Left lobe of liver (tissue), 2 donors: Measurements from ENCODE around the gene CMTM8. TPM values are rescaled to one million over a fixed set of nuclear protein-coding genes. Genes with fewer than 3 reads are reported as not detected.

Experiments used
- ATAC-seq: fragments of 200-7000 bp; cut with Tn5 transposase; one replicate; pipeline ENCODE4 v1.9.1; 2020; ENCODE audit warnings: mild to moderate bottlenecking, moderate library complexity
- DNase-seq: peaks from one replicate; pipeline ENCODE4 v3.0.0-alpha.2; 2020; ENCODE audit warnings: low spot score
- total RNA-seq: library from RNA; stranded (reverse); gene quantifications from one replicate; pipeline ENCODE4 v1.2.1, GENCODE V29; 2021
- donor health status: DM: no; HTN: no; CAD: no; lungs with moderate emphysema.
- donor health status: DM: no; HTN: yes; CAD: no.

The CMTM8 gene
- total RNA-seq, 1 donor from 2014 or later, result 17.1 TPM

DNA sequence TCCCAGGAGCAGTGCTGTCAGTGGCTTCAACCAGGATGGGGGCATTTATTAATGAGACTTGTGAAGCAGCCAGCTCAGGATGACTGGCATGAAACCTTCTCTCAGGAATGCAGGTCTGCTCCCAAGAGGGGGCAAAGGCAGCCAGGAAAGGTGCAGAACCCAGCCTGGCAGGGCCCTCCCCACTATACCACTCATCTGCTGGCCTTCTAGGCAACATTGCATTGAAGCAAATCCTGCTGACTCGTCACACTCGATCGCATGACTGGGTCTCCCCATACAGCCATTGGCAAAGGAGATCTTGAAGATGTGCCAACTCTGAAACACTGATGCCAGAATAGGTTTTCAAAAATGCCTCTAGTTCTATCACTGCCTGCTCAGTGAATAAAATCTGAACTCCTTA, 87.4 kb downstream of the CMTM8 start:
- DNase-seq (no peak), ATAC-seq (peak; percentile 62)

DNA sequence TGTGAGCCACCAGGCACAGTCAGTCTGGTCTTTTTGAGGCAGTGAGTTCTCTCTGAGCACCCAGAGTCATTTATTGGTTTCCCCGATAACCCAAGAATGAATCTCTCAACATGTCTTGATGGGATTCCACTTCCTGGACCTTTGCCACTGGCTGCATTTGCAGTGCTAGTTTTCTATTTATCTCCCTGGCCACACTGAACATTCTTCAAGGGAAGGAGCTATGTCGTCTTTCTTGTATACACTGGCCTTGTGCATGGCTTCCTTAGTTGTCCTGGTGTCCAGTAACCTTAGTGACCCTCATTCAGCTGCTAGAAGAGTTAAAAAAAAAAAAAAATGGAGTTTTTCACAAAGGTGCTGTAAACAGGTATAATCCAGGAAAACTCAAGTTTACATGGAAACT, 88.3 kb downstream of the CMTM8 start:
- ATAC-seq (no peak), DNase-seq (peak; percentile 18)

DNA sequence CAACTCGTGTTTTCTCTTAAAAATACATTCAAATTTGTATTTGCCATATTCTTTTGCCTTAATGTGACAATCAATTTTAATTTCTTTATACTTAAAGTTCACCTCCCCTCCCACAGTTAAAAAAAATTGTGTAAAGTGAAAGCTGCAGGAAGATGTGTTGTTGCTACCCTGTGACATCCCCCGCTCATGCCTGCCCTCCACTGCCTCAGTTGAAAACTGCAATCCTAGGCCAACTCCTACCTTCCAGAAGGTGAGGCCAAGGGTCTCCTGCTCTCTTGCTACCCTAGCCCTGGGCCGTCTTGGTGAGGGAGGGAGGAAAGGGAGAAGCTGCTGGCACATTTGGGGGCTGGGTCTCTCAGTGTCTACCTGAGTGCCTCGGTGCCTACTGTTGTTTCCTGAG, 96.2 kb downstream of the CMTM8 start:
- ATAC-seq (peak; percentile 36), DNase-seq (no peak)

DNA sequence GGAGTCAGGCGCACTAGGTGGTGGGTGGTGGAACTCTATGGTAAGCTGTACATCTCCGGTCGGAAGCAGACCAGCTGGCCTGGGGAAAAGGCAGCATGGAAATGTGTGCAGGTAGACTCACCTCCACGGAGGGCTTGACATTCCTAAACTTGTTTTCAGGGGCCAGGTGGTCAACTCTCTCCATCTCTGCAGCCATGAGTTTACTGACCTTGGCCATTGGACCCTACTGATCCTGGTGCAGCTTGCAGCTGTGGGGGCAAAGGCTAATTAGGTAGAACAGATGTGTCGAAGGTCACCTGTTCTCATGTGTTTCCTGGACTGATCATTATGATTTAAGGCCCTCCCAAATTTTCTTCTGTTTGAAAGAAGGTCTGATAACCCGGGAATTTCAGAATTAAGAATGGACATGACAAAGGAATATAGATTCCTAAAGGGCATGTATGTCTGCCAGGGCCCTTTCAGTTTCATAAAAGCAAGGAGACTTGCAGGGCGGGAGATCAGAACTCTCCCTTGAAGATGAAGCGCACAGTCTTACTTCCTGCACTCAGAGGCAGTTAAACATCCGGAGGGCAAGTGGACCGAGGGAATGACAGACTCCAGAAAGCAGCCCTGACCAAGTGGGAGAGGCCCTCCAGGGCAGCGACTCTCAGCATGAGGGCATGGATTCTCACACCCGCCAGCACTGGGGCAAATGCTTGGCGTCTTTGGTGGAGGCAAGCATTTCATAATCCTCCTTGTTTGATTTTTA, 97.1 kb downstream of the CMTM8 start:
- DNase-seq (no peak), ATAC-seq (peak; percentile 36)

DNA sequence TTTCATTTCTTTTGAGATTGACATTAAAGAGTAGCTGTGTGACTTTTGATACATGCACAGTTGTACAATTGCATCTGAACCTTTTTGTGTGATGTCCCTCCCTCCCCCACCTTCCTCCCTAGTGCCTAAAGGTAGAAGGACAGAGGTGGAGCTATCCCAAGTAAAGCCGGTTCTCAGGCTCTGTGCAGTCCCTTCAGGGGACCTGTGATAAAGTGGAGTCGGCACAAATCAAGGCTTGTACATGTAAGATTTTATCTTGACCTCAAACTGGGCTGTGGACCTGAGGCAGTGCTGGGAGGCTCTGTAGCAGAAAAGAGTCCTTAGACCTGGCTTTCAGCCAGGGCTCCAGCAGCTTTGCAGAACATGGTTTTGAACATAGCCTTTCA, 97.6 kb downstream of the CMTM8 start:
- DNase-seq (no peak), ATAC-seq (no peak)

DNA sequence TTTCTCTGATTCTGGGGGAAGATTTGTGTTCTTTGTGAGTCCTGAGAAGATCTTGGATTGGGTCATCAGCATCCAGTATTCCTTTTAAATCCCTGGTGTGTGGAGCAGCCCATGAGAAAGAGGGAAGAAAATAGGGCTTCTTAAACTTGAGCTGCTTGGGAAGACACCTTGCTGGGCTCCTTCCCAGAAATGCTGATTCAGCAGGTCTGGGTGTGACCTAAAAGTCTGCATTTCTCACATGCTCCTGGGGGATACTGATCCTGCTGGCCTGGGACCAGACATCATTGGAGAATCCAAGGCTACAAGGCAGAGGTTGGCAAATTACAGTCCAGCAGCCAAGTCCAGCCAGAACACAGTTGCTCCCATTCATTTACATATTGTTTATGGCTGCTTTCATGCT, 99.0 kb downstream of the CMTM8 start:
- ATAC-seq (no peak), DNase-seq (no peak)

DNA sequence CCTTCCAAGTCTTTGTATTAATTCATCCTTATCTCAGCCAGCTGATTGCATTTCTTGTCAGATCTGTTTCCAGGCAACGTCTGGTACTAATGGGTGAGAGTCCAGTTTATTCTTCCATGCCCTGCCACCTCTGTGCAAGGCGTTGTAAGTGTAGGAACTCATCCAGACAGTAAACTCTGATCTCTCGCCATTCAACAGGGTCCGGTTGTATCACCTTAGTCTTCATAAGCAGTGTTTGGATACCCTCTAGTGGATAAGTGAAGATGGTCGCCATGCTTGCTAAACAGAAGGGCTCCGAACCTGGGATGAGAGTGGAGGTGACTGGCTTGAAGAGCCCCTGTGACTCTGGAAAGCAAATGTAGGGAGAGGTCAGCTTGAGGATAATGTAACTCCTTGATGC, 101.6 kb downstream of the CMTM8 start:
- peak; percentile 85 for ATAC-seq
- peak; percentile 61 for DNase-seq

DNA sequence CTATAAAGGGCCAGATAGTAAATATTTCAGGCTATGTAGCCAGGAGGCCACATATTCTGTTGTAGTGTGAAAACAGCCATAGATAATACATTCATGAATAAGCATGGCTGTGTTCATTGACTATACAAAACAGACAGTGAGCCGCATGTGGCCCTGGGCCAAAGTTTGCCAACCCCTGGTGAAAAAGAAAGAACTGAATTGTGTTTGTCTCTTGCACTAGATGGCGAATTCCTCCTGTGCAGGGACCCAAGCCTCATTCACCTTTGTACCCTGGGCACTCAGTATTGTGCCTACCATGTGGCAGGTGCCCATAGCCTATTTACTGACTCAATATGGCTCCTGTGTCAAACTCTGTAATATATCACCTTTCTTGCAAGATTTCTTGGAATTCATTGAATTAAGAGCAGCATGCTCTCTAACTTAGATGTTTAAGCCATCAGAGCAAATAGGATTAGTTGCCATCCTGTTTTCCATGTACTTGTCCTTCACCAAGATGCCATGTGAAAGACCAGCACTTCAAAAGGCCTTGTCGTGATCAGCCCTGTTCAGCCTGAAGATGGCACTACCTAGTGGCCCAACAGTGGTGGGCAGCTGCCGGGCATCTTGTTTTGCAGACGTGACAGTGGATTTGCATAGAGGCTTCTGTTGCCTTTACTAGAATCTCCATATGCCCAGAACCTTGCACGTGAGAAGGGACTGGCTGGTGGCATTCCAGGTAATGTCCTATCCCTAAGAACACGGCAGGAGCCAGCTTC, 102.3 kb downstream of the CMTM8 start:
- DNase-seq (peak; percentile 79), ATAC-seq (peak; percentile 88)

DNA sequence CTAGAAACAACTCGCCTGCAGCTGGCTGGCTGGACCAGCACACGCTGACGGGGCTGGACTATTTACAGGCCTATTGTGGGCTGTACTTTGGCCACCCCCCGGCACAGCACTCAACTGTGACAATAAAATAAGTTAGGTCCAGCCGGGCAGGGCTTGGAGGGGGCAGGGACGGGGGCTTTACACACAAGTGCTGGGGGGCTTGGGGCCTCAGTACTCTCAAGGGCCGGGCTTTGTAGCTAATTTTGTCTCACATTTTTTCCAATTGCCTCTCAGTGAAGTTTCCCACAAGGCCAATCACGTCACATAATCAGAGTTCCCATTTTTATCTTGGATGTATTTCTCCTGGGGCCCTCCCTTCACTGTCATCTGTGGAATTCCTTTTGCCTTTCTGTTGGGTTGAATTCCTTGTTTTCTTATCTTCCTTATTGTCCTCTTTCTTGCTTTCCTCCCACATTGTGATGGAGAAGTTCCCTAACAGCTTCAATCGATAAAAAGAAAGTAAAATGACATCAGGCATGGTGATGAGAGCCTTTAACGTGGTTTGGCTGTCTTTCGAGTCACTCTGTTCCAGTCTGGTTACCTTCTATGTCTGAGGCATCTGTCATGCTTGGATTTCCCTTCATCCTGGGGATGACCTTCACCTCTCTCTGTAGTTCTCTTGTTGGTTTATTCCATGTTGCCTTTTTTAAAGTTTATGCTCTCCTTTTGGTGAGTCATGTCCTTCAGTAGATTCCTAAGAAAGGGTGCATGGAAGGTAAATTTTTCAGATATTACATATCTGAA, 109.1 kb downstream of the CMTM8 start:
- DNase-seq, result no peak
- peak; percentile 25 for ATAC-seq

DNA sequence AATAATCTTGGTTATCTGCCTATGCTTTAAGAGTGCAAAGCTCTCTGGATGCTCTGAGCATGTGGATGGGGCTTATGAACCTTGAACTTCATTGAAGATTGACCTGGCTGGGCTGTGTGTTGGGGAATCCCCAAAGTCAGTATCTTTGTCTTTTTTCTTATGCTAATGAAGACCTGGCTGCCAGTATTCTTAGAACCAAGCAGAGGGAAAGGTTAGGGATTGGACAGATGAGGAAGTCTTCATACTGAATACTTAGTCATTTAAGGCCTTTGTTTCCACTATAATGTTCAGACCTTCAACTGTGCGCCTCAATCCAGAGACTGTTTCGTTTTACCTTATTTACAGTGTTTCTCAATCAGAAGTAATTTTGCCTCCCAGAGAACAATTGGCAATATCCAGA, 110.7 kb downstream of the CMTM8 start:
- peak; percentile 85 for ATAC-seq
- no peak for DNase-seq

DNA sequence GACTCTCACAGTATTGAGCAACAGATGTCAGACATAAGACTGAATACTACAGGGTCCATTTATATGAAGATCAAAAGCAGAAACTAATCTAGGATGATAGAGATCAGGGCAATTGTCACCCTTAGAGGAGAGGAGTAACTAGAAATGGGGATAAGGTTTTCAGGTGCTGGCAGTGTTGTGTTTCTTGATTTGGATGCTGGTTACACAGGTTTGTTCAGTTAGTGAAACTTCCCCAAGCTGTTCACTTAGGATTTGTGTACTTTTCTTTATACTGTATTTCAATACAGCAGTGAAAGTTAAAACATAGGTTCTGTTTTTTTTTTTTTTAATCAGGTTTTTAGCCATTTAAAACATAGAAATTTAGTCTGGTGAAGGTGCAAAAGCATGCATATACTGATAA, 114.1 kb downstream of the CMTM8 start:
- DNase-seq, result no peak
- ATAC-seq, result no peak

DNA sequence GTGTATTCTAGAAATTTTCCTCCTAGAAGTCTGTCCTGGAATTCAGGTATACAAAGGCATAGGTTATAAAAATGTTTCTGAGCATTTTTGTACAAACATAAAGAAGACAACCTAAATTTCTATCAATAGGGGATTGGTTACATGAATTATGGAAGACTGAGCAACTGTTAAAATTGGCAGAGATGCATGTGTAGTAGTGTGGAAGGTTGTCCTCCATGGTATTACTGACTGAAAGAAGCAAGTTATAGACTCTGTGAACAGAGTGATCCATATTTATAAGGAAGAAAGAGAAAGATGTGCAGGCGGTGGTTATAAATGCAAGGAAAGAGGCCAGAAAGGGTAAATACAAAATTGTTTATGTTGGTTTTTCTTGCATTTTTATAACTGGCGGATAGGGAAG, 114.9 kb downstream of the CMTM8 start:
- DNase-seq (no peak), ATAC-seq (no peak)

DNA sequence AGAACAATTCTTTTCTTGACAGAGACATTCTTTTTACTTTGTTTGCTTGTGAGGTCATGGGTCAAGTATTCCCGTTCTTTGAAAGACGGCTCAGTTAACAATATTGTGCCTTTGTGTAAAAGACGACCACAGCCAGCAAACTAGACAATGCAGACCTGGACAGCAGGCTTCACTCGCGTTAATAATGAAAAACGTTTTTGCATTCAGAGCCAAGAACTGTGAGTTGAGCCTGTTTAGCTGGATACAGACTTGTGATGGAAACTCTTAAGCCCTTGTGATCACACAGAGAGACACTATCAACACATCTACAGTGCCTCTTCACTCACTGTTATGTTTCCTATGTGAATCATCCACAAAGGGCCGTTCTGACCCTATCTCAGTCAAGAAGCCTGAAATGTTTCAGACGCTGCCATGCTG, 115.9 kb downstream of the CMTM8 start:
- no peak for ATAC-seq
- no peak for DNase-seq

DNA sequence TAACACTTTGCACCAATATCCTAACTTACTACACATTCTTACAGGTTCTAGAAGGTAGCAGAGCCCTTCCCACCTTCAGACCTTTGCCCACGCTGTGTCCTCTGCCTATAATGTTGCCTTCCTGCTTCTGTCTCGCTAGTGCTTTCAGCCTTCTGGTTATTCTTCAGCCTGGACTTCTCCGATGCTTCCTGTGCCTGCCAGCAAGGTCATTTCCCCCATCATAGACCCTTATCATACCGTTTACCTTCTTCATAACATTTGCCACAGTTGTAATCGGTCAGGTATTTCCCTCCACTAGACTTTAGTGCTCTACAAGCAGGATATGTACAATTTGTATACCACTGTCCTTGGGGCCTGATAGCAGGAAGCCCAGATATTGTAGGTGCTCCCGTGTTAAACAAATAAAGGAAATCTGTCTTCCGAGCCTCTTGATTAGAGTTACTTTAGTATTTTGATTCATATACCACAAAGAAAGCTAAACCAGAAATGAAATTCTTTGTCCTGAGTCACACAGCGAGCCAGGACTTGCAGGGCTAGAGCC, 117.3 kb downstream of the CMTM8 start:
- DNase-seq (no peak), ATAC-seq (no peak)

DNA sequence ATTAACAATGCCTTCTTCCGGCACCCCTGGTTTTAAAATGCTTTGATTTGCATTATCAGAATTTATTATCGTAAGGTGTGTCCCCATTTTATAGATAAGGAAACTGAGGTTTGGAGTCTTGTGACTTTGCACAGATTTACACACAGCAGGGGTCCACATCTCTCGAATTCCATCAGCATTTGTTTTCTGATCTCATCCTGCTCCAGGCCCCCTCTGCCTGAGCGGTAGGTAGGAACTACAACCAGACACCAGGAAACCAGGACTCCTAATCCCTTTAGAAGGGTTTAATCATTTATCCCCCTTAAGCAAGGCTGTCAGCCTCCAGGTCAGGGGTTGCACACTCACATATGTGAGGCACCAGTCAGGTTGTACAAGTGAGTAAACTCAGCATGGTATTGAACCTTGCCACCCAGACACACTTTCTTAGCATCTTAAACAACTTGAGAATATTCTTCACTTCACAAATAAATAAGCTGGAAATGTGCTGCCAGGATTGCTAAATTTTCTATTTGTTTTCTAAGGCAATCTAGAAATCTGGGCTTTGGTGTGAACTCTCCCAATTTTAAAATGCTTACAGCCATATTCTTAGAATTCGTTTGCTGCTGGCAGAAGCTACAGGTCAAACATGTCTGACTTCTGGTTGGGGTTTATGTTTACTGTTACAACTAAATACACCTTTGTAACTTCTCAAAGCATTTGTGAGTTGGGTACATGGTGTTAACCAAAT, 121.4 kb downstream of the CMTM8 start:
- DNase-seq (no peak), ATAC-seq (peak; percentile 57)

DNA sequence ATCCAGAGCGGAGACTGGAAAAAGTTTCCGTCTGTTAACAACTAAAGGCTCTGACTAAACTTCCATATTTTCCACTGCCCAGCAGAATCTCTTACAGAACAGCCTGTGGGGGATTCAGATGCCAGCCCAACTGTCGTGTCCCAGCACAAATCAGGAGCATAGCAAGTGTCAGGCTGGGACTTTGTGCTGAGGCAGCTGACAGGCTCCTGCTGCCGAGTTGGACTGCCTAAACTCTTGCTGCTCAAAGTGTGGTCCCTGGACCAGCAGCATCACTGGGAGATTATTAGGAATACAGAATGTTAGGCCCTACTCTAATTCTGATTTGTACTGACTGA, 122.0 kb downstream of the CMTM8 start:
- no peak for DNase-seq
- peak; percentile 38 for ATAC-seq

DNA sequence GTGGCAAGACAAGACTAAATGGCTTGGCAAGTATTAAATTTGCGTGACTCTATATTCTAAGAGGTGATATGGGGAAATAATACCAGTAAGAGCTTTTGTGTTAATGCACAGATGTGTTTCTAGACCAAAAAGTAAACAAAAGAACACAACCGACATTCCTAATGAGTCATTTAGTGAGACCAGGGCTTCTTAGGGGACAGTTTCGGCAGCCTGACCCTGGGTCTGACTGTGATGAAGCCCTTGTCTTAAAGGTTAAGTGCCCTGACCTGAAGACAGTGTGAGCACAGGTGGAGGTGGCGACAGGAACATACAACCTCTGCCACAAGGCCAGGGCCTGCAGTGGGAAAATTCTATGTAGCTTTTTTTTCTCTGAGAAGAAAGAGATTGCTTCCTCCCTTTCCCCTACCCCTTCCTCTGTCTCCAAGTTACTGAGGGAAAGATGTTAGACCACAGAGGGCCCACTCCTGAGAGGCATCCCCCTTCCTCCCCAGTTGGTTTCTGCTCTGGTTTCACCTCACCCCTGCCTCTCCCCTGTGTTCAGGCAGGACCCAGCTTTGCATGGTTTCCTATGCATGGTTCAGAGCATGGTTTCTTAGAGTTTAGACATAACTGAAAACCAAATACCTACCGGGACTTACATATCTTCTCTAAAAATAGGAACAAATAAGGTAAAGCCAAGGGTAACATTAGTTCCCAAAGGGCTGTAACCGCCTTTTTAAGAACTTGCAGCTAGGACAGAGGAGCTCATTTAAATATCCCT, 128.3 kb downstream of the CMTM8 start:
- ATAC-seq (no peak), DNase-seq (no peak)

DNA sequence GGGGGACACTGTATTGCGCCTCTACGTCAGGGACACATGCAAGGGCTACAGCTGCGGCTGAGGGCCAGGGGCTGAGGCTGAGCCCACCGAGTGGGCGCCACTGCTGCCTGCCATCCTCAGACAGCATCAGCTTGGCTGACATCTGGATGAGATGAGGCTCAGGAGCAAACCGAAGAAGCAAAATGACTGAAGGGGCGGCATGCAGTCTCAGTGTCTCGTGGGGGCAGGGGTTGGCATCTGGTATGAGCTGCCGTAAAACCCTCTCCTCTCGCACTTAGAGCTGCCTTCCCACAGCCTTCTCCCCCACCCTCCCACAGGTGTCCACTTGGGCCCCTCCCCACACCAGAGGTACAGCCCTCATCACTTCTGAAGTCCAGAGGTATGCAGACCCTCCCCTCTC, 129.0 kb downstream of the CMTM8 start:
- DNase-seq (no peak), ATAC-seq (no peak)

DNA sequence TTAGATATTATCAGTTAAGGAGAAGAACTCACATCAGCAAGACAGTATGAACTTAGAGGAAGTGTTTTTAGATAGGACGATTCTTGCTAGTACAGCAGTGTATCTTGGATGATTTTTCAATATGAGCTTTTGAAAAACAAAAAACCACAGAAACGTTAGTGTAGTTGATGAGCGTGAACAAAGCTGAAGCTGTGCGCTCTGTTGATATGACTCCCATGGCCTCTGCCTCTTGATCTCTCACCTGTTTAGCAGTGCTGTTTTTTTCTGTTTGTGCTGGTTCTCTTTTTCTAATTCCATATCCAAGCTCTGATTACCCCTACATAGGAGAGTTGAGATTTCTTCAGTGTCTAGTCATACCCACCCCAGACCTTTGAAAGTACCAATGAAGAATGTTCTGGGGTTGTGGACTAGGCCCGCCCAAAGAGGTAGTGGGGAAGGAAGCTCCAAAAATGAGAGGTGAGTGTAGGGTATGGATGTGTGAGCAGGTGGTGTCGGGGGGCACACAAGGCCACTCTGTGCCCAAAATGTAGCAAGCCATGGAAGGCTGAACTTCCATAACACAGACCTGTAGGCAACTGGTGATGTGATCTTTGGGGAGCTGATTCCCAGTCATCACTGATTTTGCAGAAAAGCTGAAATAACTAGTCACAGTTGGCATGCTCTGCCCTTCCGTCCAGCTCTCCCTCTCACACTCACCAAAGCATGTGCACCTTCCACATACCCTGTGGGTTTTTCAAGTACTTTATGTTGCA, 133.2 kb downstream of the CMTM8 start:
- ATAC-seq, result no peak
- no peak for DNase-seq

DNA sequence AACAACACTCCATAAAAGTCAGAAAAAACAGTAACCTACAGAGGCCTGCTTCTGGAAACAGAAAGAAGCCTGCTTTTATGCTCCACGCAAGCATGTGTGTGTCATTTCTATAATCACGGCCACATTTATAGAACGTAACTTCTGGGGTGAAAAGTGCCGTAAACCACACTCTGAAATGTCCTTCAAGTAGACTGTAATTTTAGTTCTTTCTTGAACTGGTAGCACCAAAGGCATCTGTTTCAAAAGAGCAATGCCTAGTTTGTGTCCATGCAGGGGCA, 133.7 kb downstream of the CMTM8 start:
- DNase-seq (no peak), ATAC-seq (no peak)
